Measurements from ENCODE around the gene MAP6. TPM values are rescaled to one million over a fixed set of nuclear protein-coding genes. Genes with fewer than 3 reads are reported as not detected.

Gene MAP6
- total RNA-seq, 1 experiment from 2014 or later, result not detected

GRCh38 chr11:75553182-75553581, 115.7 kb downstream of the MAP6 start (continued):
- TF ChIP-seq MAX (IDR thresholded peaks at IDR 0.05) (no peak), EZH2 (IDR thresholded peaks at IDR 0.05) (no peak), ELF1 (IDR thresholded peaks at IDR 0.05; ENCODE audit: borderline replicate concordance, low read depth) (no peak), POLR2AphosphoS5 (IDR thresholded peaks at IDR 0.05; ENCODE audit: low read depth, low read length) (no peak), SRF (IDR thresholded peaks at IDR 0.05; ENCODE audit: low read depth) (no peak), SIN3A (IDR thresholded peaks at IDR 0.05; ENCODE audit: low read depth) (no peak)

GRCh38 chr11:75549370-75549958, 119.4 kb downstream of the MAP6 start:
- Histone ChIP-seq H3K27ac (ENCODE audit: low read depth, low read length) (no peak overlapping the region), H3K9ac (ENCODE audit: low read length) (no peak overlapping the region), H3K9me2 (ENCODE audit: insufficient read depth) (no peaks in the 10 kb centered on the region), H2AFZ (ENCODE audit: low read depth, low read length, poor library complexity, severe bottlenecking) (no peak overlapping the region), H3K79me2 (ENCODE audit: insufficient read depth, low read length) (no peaks in the 10 kb centered on the region), H3K36me3 (ENCODE audit: control insufficient read depth in 1 of 2, insufficient read depth in 2 of 2, low read length in 2 of 2) (no peaks in the 10 kb centered on the region), H3K4me1 (ENCODE audit: control insufficient read depth in 1 of 2, insufficient read depth in 2 of 2, low read length in 2 of 2) (peaks cover 0 to 8% of the 10 kb centered on the region in 2 experiments; a peak in 2 of 4 replicates), H3K27me3 (ENCODE audit: insufficient read depth, low read length) (no peaks in the 10 kb centered on the region), H3K9me3 (ENCODE audit: control insufficient read depth in 1 of 2, insufficient read depth in 1 of 2, low read depth in 1 of 2, low read length in 2 of 2) (no peaks in the 10 kb centered on the region), H3K4me2 (ENCODE audit: low read length) (no peak overlapping the region), H4K20me1 (ENCODE audit: insufficient read depth) (no peaks in the 10 kb centered on the region), H3K4me3 (replicated peaks in 1 of 2; ENCODE audit: low read depth in 1 of 2, low read length in 2 of 2) (no peak overlapping the region)
- RAD21 ChIA-PET (ENCODE audit: low non-redundant PET in 1 of 2, low total read pairs in 2 of 2, uncharacterized antibody in 2 of 2, unreplicated experiment in 2 of 2), result no interaction called here
- intact Hi-C loops (cut with micrococcal nuclease), result loop anchor here (5.0 kb wide), 2 partner anchors 318 to 768 kb away; no protein-coding TSS in a partner anchor
- POLR2A ChIA-PET, result no interaction called here
- DNase-seq (ENCODE audit: low read depth, low spot score), result no peak
- no TSS peak for BruUV-seq (replicated peaks)
- ATAC-seq, result no peak
- no peak for TF ChIP-seq ZFX (IDR thresholded peaks at IDR 0.05)
- TF ChIP-seq ZNF274 (IDR thresholded peaks at IDR 0.05; ENCODE audit: low read depth, low read length), result no peak
- TF ChIP-seq EGR1 (IDR thresholded peaks at IDR 0.05; ENCODE audit: low read depth), result no peak
- no peak for TF ChIP-seq ELF1 (IDR thresholded peaks at IDR 0.05; ENCODE audit: borderline replicate concordance, low read depth)
- no peak for TF ChIP-seq POLR2A (IDR thresholded peaks at IDR 0.05; ENCODE audit: borderline replicate concordance, extremely low read depth, insufficient read depth, insufficient read length)
- TF ChIP-seq EZH2phosphoT487 (IDR thresholded peaks at IDR 0.05; ENCODE audit: borderline replicate concordance), result no peak
- TF ChIP-seq POLR2AphosphoS5 (IDR thresholded peaks at IDR 0.05; ENCODE audit: low read depth, low read length), result no peak
- no peak for TF ChIP-seq JUND (IDR thresholded peaks at IDR 0.05)
- CTCF ChIA-PET, result no interaction called here
